Measurements from ENCODE around the gene UPF2.
A peak's percentile ranks its signal among the peaks of the same experiment; 100 is the strongest.
"Not testable (repeated sequence)": the region's sequence is repeated elsewhere in the genome, so short reads cannot be mapped to it uniquely, and the experiment has no call there.

Gene UPF2

DNA sequence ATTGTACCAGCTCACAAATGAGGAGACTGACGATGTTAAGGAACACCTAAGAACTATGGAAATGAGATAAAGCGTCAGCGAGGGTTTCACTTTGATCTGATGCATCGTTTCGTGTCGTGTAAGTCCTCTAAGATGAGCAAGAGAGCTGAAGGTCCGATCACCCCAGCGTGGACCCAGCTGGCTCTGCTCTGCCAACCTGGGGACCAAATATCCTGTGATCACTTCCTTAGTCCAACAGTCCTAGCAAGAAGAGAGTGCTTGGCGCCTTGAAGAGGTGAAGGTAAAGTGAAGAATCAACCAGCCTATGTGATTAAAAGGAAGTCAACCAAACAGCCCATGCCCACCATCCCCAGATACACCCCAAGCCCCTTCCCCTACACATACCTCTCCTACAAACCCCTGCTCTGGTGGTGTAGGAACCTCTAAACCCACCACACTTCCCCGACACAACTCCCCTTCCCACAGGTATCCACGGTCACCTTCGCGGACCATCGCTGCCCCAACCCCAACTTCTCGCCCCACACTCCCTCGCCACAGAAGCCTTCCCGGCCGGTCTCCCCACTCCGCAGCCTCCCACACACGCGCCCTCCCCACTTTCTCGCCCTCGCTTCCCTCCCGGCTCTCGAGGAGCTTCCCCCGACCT, 722 bp downstream of the UPF2 start:
- FAIRE-seq, result no peak

DNA sequence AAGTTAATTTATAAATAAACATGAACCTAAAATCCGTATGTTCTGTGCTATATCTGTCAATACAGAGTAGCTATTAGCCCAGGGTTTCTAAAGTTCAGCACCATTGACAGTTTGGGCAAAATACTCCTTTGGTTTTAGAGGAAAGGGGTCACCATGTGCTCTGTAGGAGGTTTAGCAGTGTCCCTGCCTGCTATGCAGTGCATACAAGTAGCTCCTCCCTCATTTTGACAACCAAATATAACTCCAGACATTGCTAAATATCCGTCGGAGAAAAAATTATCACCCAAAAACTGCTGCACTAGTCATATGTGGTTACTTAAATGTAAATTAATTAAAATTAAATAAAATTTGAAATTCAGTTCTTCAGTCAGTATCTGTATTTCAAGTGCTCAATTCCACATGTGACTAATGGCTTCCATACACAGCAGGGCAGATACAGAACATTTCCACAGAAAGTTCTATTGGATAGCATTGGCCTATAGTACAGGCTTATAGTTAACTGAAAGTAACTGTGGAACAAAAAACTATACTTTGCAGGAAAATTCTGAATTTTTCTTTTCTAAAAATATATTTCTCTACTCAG, 6.4 kb downstream of the UPF2 start:
- no peak for FAIRE-seq

DNA sequence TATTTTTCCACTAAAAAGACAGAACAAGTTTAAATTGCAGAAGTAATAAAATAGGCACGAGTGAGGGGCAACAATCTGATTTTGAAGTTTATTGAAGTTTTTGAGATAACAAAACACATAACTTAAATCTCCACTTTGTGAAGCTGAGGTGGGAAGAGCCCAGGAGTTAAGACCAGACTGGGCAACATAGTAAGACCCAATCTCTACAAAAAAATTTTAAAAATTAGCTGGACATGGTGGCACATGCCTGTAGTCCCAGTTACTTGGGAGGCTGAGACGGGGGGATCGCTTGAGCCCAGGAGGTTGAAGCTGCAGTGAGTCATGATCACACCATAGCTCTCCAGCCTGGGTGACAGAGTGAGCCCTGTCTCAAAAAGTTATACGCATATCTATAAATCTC, 11.2 kb downstream of the UPF2 start:
- FAIRE-seq, result no peak

DNA sequence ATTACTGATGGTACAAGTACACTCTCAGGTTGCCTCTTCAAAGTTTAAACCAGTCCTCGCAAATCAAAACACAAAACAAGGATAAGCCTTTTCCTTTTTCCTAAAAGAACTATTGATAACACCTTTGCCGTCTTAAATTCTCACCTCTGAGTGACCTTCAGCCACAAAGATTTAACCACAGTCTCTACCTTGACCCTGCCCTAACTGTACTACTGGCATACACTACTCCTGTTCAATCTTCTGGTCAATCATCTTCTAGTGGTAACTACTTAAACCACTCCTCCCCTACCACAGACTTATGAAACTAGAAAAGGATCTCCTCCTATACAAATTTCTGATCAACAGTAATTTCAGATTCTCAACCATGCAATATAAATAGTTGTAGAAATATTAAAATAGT, 15.1 kb downstream of the UPF2 start:
- FAIRE-seq, result no peak

DNA sequence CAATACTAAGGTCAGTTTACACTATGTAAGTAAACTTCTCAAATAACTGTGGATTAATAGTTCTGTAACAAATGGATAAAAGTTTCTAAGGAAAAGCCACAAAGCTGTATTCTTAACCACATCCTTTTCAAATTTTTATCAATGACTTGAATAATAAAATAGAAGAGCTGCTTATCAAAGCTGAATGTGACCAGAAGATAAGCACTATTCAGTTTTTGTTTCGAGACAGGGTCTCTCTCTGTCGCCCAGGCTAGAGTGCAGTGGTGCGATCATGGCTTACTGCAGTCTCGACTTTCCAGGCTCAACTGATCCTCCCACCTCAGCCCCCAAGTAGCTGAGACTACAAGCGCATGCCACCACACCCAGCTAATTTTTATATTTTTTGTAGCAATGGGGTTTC, 17.0 kb downstream of the UPF2 start:
- FAIRE-seq, result no peak

DNA sequence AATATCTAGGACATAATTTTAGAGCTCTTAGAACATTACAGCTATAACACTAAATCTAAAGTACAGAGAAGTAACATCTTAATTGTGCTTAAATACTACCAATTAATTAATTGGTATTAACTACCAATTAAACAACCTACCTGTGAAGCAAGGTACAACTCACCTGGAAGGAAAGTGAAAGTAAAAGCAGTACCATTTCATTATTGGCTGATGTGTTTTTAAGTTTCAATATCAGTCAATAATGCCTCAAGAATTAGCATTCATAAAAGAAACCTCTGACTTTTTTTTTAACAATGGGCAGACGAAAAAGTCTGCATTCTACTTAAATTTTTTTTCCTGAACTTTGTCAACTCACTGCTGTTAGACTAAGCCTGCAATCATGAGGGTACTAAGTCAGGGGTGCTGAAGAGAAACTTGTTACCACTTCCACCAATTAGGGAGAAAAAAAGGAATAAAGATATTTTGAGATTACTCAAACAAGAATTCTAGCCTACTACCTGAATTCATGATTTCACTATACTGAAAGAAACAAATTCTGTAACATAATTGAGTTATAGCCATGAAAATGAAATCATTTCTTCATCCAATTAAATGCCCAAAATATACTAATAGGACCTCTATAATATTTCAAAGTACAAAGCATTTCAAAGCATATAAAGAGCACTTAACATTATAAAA, 19.9 kb downstream of the UPF2 start:
- FAIRE-seq, result no peak

DNA sequence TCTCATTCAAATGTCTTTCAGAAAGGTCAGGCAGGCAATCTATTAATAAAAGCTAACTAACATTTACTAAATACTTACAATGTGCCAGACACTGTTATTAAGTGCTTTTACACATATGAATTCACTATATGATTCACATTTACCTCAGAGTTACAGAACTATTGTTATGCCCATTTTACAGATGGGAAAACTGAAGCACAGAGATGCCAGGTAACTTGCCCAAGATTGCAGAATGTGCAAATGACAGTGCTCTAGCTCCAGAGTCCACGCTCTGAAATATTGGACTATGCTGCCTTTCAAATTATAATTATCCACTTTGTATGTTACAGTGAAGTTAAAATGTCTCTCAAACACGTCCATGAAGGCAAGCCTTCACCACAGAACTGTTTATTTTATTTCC, 22.0 kb downstream of the UPF2 start:
- FAIRE-seq, result no peak

DNA sequence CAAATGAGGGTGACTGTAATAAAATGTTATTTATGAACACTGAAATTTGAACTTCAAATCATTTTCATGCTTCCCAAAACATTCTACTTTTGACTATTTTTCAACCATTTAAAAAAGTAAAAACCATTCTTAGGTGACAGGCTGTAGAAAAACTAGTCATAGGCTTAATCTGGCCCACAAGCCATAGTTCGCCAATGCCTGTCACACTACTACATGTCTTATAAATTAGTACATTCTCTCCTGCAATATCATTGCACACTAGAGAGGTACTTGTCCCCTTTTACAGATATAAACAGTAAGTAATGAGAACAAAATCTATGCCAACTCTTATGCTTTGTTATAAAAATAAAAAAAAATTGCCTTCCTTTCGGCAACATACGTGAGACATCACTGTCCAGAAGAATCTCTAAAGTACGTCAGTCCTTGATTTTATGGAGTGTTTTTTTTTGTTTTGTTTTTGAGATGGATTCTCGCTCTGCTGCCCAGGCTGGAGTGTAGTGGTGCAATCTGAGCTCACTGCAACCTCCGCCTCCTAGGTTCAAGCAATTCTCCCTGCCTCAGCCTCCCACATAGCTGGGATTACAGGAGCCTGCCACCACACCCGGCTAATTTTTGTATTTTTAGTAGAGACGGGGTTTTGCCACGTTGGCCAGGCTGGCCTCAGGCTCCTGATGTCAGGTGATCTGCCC, 23.2 kb downstream of the UPF2 start:
- FAIRE-seq, result no peak

DNA sequence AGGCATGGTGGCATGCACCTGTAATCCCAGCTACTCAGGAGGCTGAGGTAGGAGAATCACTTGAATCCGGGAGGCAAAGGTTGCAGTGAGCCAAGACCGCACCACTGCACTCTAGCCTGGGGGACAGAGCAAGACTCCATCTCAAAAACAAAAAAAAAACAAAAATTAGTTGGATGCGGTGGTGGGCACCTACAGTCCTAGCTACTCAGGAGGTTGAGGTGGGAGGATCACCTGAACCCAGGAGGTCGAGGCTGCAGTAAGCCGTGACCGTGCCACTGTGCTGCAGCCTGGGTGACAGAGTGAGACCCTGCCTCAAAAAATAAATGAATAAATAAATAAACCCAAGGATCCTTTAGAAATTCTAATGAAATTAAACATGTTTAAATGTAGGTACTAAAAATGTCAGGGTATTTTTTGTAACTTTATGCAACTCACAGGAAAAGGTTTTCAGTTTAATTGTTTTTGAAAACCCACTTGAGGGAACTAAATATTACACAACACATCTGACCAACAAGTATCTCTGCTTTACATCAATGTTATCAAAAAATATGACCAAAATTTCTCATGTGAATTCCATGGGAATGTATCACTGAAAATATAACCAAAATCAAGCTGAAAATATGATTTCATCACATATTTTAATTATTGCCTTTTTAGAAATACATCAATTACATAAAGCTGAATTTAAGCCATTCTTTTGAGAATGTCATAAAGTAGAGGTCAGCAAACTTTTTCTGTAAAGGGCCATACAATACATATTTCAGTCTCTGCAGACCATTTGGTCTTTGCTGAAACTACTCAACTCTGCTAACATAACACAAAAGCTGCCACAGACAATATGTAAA, 23.9 kb downstream of the UPF2 start:
- peak; percentile 27 for FAIRE-seq

DNA sequence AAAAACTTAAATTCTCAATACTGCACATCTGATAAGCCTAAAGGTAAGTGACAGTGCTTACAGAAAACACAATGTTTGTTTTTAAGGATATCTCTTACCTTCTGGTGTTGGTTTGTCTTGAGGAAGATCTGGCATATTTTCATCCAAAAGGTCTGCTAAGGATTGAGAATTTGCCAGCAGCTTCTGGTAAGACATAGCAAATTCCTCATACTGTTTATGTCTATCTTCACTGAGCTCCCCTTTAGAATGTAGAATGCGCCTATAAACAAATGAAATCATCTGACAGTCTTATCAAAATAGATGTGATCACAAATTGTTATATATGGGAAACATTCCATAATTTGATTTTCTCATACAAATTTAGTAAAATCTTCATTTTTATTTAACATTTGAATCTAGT, 28.7 kb downstream of the UPF2 start:
- FAIRE-seq, result no peak

DNA sequence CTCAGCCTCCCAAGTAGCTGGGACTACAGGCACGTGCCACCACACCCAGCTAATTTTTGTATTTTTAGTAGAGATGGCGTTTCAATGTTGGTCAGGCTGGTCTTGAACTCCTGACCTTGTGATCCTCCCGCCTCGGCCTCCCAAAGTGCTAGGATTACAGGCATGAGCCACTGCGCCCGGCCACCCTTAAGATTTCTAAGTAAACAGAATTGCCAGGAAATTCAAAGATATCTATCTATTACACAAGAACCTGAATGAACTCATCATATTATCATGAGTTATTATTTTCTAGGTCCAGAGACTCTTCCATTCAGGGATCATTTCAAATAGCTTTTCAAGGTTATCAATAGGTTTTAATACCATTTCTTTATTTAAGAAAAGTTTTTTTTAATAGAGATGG, 29.2 kb downstream of the UPF2 start:
- FAIRE-seq, result not testable (repeated sequence)

DNA sequence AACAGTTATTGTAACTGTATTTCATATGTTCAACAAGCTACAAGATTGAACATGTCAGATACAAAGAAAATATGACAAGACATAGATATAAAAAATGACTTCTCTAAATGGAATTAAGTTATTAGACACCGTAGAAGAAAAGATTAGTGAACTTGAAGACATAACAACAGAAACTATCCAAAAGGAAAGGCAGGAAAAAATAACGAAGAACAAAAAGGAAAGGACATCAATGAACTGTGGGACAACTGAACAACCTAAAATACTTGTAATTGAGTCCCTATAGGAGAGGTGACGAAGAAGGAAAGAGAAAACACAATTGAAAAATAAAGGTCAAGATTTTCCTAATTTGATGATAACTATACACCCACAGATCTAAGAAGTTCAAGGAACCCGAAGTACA, 32.3 kb downstream of the UPF2 start:
- FAIRE-seq, result peak; percentile 5

DNA sequence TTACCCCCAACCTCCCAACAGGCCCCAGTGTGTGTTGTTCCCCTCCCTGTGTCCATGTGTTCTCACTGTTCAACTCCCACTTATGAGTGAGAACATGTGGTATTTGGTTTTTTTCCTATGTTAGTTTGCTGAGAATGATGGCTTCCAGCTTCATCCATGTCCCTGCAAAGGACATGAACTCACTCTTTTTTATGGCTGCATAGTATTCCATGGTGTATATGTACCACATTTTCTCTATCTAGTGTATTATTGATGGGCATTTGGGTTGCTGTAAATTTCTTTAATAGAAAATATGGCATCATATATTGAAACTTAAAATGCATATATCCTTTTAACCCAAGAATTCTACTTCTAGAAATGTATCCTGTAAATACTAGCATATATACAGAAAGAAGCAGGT, 33.8 kb downstream of the UPF2 start:
- not testable (repeated sequence) for FAIRE-seq

DNA sequence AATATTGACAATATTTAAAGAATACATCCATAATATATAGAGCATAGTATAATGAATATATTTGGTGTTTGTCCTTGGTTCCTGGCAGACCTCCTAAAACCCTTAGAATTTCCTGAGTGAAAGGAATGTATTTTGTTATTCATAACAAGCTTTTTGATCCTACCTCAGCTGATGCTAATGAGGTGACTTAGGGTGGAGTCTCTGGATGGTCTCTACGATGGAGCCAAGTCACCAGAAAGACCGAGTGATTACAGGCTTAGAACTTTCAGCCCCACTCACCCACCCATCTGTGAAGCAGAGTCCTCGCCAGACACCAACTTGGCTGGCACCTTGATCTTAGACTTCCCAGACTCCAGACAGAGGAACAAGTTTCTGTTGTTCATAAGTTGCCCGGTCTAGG, 35.9 kb downstream of the UPF2 start:
- FAIRE-seq, result no peak

DNA sequence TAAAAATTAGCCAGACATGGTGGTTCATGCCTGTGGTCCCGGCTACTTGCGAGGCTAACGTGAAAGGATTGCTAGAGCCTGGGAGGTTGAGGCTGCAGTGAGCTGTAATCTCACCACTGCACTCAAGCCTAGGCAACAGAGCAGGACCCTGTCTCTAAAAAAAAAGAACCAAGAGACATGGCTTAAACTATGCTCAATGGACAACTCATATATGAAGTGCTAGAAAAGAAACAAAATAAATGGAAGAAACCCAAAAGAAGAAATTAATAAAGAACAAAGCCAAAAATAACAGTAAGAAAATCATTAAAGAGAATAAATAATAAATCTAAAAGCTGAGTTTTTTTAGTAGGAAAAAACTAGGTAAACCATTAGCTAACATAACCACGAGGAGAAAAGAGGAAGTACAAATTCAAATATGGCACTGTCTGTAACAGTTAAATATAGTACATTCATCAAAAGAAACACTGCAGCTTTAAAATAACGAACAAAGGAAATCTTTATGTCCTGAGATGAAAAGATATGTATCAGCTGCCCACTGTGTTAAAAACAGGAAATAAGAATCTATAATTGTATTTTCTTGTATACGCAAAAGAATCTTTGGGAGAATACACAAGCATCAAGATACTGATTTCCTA, 48.7 kb downstream of the UPF2 start:
- FAIRE-seq, result no peak

DNA sequence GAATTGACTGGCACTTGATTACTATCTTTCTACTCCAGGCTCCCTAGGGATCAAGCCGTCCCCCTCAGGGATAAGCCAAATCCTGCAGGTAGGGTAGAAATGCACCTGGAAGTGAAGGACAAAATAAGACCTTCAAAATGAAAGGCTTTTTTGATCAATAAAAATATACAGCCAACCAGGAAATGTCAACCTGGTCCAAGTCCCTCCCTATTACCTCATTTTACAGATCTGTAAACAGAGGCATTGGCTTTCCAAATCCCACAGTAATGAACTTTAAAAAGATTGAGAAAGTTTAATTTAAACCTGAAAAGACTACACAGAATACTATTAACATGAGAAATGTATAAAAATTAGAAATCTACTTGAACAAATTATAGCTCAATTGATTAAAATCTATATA, 53.7 kb downstream of the UPF2 start:
- no peak for FAIRE-seq

DNA sequence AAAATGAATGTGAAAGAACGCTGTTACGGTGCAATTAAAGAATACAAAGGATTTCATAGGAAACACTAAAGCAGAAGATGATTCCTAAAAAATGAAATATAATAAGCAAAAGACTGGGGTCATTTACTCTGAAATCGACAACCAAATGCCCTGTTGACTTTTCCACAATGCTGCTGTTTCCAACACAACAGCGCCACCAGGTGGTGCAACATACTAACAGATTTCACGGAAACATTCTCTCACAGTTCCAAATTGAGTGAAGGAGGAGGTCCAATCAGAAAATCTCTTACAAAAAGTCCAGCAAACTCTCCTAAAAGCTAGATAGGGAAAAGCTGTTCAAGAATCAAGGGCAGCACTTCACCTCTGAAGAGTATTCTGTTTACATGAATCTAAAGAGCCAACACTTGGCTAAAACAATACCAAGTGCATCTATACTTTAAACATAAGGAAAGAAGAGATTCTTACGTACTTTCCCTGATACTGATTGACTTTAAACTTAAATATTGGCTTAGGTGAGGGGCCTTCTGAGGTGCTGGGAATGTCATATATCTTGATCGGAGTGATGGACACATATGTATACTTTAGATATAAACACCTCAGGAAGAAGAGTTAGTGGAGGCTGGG, 55.9 kb downstream of the UPF2 start:
- FAIRE-seq, result peak; percentile 99

DNA sequence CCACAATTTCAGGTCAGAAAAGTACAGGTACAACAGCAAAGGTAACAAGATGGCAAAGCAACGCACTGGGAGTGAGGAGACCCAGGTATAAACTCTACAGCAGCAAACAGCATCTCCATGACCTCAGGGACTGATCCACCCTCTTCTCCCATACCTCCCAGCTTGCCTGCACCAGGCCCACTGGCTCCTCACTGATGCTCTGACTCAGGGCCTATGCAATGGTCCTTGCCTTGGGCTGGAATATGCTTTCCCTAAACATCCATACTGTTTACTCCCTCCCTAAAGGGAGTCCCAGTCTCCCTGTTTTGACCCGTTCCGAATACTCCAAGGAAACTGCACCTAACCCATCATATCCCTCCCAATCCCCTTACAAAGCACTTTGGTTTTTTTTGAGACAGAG, 60.4 kb downstream of the UPF2 start:
- no peak for FAIRE-seq

DNA sequence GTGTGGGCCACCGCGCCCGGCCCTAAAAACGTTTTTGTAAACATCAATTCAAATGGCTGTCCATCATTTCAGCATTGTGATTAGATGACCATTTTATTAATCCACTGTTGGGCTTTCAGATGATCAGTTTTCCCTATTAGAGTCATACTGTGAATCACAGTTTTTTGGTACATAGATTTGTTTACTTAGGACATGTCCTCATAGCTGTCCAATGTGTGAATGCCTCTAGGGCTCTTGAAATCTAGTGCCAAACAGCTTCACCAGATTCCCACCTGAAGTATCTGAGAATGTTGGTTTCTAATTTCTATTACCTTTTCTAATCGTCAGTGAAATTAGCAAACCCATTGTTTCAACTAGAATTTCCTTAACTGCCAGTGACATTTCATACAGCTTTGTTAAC, 66.8 kb downstream of the UPF2 start:
- FAIRE-seq, result no peak

DNA sequence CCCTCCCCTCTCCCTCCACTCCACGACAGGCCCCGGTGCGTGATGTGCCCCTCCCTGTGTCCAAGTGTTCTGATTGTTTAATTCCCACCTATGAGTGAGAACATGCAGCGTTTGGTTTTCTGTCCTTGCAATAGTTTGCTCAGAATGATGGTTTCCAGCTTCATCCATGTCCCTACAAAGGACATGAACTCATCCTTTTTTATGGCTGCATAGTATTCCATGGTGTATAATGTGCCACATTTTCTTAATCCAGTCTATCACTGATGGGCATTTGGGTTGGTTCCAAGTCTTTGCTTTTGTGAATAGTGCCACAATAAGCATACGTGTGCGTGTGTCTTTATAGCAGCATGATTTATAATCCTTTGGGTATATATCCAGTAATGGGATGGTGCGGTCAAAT, 70.1 kb downstream of the UPF2 start:
- FAIRE-seq, result not testable (repeated sequence)

DNA sequence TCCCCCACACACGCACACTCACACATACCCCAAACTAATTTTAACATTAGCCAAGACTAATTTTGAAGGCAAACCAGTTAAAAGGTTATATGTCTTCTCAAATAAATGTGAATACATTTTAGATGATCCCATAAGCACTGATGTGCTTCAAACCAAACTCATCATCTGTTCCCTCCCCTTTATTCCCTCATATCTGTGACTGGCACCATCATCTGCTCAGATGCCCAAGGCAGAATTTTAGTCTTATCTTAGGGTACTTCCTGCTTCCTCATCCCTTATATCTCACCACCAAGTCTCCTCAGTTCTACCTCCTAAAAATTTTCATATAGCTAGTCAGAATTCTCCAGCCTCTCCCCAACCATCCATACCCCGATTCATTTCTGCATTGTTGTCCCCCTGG, 80.4 kb downstream of the UPF2 start:
- FAIRE-seq, result no peak

DNA sequence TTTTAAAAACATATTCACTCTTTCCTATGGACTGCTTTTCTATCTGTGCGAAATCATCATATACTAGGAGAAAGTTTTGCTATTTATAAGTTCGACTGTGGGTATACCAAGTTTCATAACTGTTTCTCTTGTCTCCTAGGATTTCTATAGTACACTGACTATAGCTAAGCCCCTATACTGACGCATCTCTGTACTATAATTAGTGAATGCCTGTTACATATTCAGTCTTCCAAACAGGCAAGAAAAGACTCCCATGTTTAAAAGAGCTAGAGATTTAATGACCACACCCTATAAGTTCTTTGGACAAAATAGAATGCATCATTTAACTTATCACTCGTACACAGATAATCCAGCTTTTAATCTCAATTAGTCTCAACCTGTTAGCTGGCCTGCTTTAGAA, 80.8 kb downstream of the UPF2 start:
- no peak for FAIRE-seq
